Activated T-cell treated with anti-CD3 and anti-CD28 coated beads for 48 hours (primary cell): ENCODE data around the gene TBC1D9.

Experiments used
- DNase-seq: peaks from one replicate; pipeline ENCODE4 v3.0.0-alpha.2; 2020; ENCODE audit warnings: low read depth

Gene TBC1D9

GRCh38 chr4:140648716-140649308 is 107.4 kb downstream of the TBC1D9 start:
- DNase-seq = no peak

GRCh38 chr4:140645614-140646412 is 110.4 kb downstream of the TBC1D9 start:
- DNase-seq = no peak

- no peak for DNase-seq
Observed at GRCh38 chr4:140645196-140645595, 111.0 kb downstream of the TBC1D9 start.

- no peak for DNase-seq
Observed at GRCh38 chr4:140644470-140645185, 111.6 kb downstream of the TBC1D9 start.

GRCh38 chr4:140643571-140644055 is 112.6 kb downstream of the TBC1D9 start:
- DNase-seq = no peak

GRCh38 chr4:140642674-140643437 is 113.3 kb downstream of the TBC1D9 start:
- no peak for DNase-seq

- no peak for DNase-seq
Observed at GRCh38 chr4:140641789-140642439, 114.3 kb downstream of the TBC1D9 start.

GRCh38 chr4:140641105-140641555 is 115.1 kb downstream of the TBC1D9 start:
- DNase-seq = no peak

GRCh38 chr4:140640150-140640748 is 115.9 kb downstream of the TBC1D9 start:
- no peak for DNase-seq

GRCh38 chr4:140639066-140639465 is 117.1 kb downstream of the TBC1D9 start:
- DNase-seq = no peak

- DNase-seq = peak; percentile 11
Observed at GRCh38 chr4:140637836-140638235, 118.3 kb downstream of the TBC1D9 start.

GRCh38 chr4:140635606-140636005 is 120.6 kb downstream of the TBC1D9 start:
- no peak for DNase-seq

GRCh38 chr4:140633951-140634350 is 122.2 kb downstream of the TBC1D9 start:
- DNase-seq = no peak

- no peak for DNase-seq
Observed at GRCh38 chr4:140633124-140633523, 123.1 kb downstream of the TBC1D9 start.

GRCh38 chr4:140630246-140630645 is 125.9 kb downstream of the TBC1D9 start:
- DNase-seq = no peak

GRCh38 chr4:140628016-140628415 is 128.2 kb downstream of the TBC1D9 start:
- DNase-seq = no peak

- DNase-seq = no peak
Observed at GRCh38 chr4:140626661-140627376, 129.4 kb downstream of the TBC1D9 start.

- no peak for DNase-seq
Observed at GRCh38 chr4:140622333-140622958, 133.7 kb downstream of the TBC1D9 start.

GRCh38 chr4:140621161-140621560 is 135.0 kb downstream of the TBC1D9 start:
- DNase-seq = no peak
